MM.1S (cell line): ENCODE results near the gene ROR2.

Experiments used
- DNase-seq: peaks from one replicate; pipeline ENCODE4 v3.0.0-alpha.2; 2015
- H2AFZ ChIP-seq: fragments of 300-600 bp; sonication (generic); 2 replicates; pipeline ENCODE4 v1.6.0; 2016; ENCODE audit warnings: antibody characterized with exemption, low read length
- H3F3A ChIP-seq: fragments of 300-600 bp; sonication (generic); 2 replicates; pipeline ENCODE4 v1.6.1; 2016; ENCODE audit warnings: mild to moderate bottlenecking, antibody characterized with exemption, low read length, moderate library complexity, mixed read lengths; ENCODE audit not compliant: insufficient read depth
- H3K27ac ChIP-seq: fragments of 300-600 bp; sonication (generic); 2 replicates; pipeline ENCODE4 v1.5.1; 2016; ENCODE audit warnings: mild to moderate bottlenecking, low read length
- H3K27me3 ChIP-seq: fragments of 300-600 bp; sonication (generic); replicated peaks from 2 replicates; pipeline ENCODE4 v1.6.0; 2016; ENCODE audit warnings: low read length; ENCODE audit not compliant: insufficient read depth
- H3K36me3 ChIP-seq: fragments of 300-600 bp; sonication (generic); replicated peaks from 2 replicates; pipeline ENCODE4 v1.6.1; 2016; ENCODE audit warnings: mild to moderate bottlenecking, low read length, mixed read lengths; ENCODE audit not compliant: insufficient read depth
- H3K4me1 ChIP-seq: fragments of 300-600 bp; sonication (generic); 2 replicates; pipeline ENCODE4 v1.6.1; 2016; ENCODE audit warnings: low read length, mixed read lengths
- H3K4me2 ChIP-seq: fragments of 300-600 bp; sonication (generic); 2 replicates; pipeline ENCODE4 v1.6.0; 2016; ENCODE audit warnings: low read depth, low read length
- H3K4me3 ChIP-seq: fragments of 300-600 bp; sonication (generic); 2 replicates; pipeline ENCODE4 v1.5.1; 2016; ENCODE audit warnings: low read length, mixed read lengths
- H3K79me2 ChIP-seq: fragments of 300-600 bp; sonication (generic); 2 replicates; pipeline ENCODE4 v1.6.1; 2016; ENCODE audit warnings: mixed run types, low read length, mixed read lengths
- H3K9ac ChIP-seq: fragments of 300-600 bp; sonication (generic); 2 replicates; pipeline ENCODE4 v1.6.1; 2016; ENCODE audit warnings: low read length, mixed read lengths
- H3K9me2 ChIP-seq: fragments of 300-600 bp; sonication (generic); replicated peaks from 2 replicates; pipeline ENCODE4 v1.6.1; 2016; ENCODE audit warnings: mild to moderate bottlenecking, low read length, mixed read lengths; ENCODE audit not compliant: insufficient read depth
- H3K9me3 ChIP-seq: fragments of 300-600 bp; sonication (generic); replicated peaks from 2 replicates; pipeline ENCODE4 v1.6.1; 2016; ENCODE audit warnings: mild to moderate bottlenecking, low read length, mixed read lengths; ENCODE audit not compliant: insufficient read depth
- H4K20me1 ChIP-seq: fragments of 300-600 bp; sonication (generic); 2 replicates; pipeline ENCODE4 v1.6.1; 2016; ENCODE audit warnings: mild to moderate bottlenecking, low read length, moderate library complexity, mixed read lengths; ENCODE audit not compliant: insufficient read depth
- EZH2 ChIP-seq: fragments of 300-600 bp; sonication (generic); optimal IDR thresholded peaks from 2 replicates; pipeline ENCODE3; 2017; ENCODE audit warnings: low read depth, mild to moderate bottlenecking, antibody characterized with exemption, low read length, mixed read lengths
- EZH2phosphoT487 ChIP-seq: fragments of 300-600 bp; sonication (generic); IDR thresholded peaks from 2 replicates; pipeline ENCODE4 v1.6.1; 2018; ENCODE audit warnings: antibody characterized with exemption, low read length
- TF ChIP-seq, protein P1 (sequence below): fragments of 300-600 bp; sonication (generic); IDR thresholded peaks from 2 replicates; pipeline ENCODE4 v1.5.1; 2016; ENCODE audit warnings: antibody characterized with exemption, low read length, mixed read lengths

Gene ROR2

DNA sequence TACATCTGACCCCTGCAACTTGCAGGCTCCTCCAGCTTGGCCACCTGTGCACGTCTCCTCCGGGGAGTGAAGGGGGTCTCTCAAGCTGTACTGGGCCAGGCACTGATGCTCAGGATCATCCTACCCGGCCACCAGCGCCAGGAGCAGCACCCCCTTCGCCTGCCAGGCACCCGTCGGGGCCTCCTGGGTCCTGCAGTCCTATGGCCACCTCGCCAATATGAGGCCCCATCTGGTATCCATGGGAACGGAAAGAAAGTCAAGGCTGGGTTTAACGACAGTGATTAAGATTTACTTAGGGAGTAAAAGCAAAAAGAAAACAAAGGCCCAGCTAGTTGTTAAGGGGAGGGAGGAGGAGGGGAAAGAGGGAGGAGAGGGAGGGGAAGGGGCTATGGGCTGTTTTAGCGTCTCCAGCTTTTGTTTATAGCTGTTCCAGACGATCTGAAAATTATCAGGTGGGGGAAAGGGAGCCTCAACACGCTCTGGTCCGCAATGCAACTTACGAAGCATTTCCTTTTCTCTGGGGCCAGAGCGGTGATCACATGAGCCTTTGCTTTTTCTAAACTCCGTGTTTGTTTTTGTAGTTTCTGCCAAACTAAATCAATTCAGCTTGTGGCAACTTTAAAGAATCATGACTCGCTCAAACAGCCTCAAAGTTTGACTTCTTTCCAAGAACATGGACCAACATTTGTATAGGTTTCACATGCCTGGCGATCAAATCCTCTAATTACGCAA lies 132.4 kb downstream of the ROR2 start:
- H3K9ac ChIP-seq: no peak overlapping the region
- no peaks in the 10 kb centered on the region for H3K27me3 ChIP-seq
- no peaks in the 10 kb centered on the region for H3K4me1 ChIP-seq
- H4K20me1 ChIP-seq: no peaks in the 10 kb centered on the region
- no peaks in the 10 kb centered on the region for H3K9me3 ChIP-seq
- no peak for DNase-seq
- H3F3A ChIP-seq: no peaks in the 10 kb centered on the region
- no peak overlapping the region for H3K27ac ChIP-seq
- no peak overlapping the region for H3K4me3 ChIP-seq
- peaks cover 10% of the 10 kb centered on the region for H3K79me2 ChIP-seq
- no peak overlapping the region for H3K4me2 ChIP-seq
- no peak overlapping the region for H2AFZ ChIP-seq
- TF ChIP-seq, protein P1, sequence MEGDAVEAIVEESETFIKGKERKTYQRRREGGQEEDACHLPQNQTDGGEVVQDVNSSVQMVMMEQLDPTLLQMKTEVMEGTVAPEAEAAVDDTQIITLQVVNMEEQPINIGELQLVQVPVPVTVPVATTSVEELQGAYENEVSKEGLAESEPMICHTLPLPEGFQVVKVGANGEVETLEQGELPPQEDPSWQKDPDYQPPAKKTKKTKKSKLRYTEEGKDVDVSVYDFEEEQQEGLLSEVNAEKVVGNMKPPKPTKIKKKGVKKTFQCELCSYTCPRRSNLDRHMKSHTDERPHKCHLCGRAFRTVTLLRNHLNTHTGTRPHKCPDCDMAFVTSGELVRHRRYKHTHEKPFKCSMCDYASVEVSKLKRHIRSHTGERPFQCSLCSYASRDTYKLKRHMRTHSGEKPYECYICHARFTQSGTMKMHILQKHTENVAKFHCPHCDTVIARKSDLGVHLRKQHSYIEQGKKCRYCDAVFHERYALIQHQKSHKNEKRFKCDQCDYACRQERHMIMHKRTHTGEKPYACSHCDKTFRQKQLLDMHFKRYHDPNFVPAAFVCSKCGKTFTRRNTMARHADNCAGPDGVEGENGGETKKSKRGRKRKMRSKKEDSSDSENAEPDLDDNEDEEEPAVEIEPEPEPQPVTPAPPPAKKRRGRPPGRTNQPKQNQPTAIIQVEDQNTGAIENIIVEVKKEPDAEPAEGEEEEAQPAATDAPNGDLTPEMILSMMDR: no peak
- TF ChIP-seq EZH2phosphoT487: no peak
- TF ChIP-seq EZH2: no peak
- no peaks in the 10 kb centered on the region for H3K9me2 ChIP-seq
- H3K36me3 ChIP-seq: no peaks in the 10 kb centered on the region

DNA sequence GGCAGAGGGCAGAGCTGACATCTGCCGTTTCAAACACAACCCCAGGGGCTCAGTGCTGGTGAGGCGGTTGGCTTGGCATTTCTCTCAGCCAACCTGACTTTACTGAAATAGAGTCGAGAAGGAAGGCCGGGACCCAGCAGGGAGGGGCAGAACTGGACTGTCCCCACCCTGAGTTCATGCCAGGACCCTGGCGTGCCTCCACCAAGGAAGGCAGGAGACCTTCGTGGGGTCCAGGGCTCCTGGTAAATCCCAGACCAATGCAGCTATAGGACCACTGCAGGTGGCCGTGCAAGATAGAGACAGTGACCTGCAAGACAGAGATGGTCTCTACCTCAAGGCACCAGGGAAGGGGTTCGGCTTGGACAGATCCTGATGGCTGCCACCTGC lies 132.9 kb downstream of the ROR2 start:
- no peaks in the 10 kb centered on the region for H3K27me3 ChIP-seq
- H4K20me1 ChIP-seq: no peaks in the 10 kb centered on the region
- H3K79me2 ChIP-seq: peaks cover 10% of the 10 kb centered on the region
- H3K9ac ChIP-seq: no peak overlapping the region
- no peak overlapping the region for H3K4me2 ChIP-seq
- no peaks in the 10 kb centered on the region for H3K9me2 ChIP-seq
- H3K4me1 ChIP-seq: no peaks in the 10 kb centered on the region
- H3K9me3 ChIP-seq: no peaks in the 10 kb centered on the region
- H3K4me3 ChIP-seq: no peak overlapping the region
- H2AFZ ChIP-seq: no peak overlapping the region
- no peaks in the 10 kb centered on the region for H3F3A ChIP-seq
- H3K27ac ChIP-seq: no peak overlapping the region
- TF ChIP-seq EZH2 (no peak), EZH2phosphoT487 (no peak)
- TF ChIP-seq, protein P1: no peak
- DNase-seq: no peak
- H3K36me3 ChIP-seq: no peaks in the 10 kb centered on the region

DNA sequence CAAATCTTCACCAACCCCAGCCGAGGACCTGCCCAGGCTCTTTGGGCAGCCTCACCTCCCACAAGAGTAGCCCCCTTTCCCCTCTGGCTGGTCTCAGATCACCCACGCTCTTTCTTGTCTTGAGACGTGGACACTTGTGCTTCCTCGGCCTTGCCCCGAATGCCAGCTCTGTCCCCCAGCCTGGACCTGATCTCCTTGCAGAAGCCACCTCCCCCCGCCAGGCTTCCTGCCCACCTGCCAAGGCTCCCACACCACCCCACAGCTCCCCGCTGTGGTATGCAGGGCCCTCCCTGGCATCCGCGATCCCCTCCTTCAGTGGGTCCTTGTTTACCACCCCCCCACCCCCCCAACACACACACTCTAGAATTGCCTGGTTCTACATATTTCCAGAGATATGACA lies 133.7 kb downstream of the ROR2 start:
- H3F3A ChIP-seq: no peaks in the 10 kb centered on the region
- H3K9me3 ChIP-seq: no peaks in the 10 kb centered on the region
- H3K27ac ChIP-seq: no peak overlapping the region
- no peak overlapping the region for H3K4me3 ChIP-seq
- TF ChIP-seq EZH2phosphoT487 (no peak), EZH2 (no peak)
- TF ChIP-seq, protein P1: no peak
- no peaks in the 10 kb centered on the region for H3K4me1 ChIP-seq
- H3K36me3 ChIP-seq: no peaks in the 10 kb centered on the region
- no peaks in the 10 kb centered on the region for H4K20me1 ChIP-seq
- H3K4me2 ChIP-seq: no peak overlapping the region
- H2AFZ ChIP-seq: no peak overlapping the region
- H3K9ac ChIP-seq: no peak overlapping the region
- no peaks in the 10 kb centered on the region for H3K27me3 ChIP-seq
- no peaks in the 10 kb centered on the region for H3K9me2 ChIP-seq
- DNase-seq: no peak
- peaks cover 7% of the 10 kb centered on the region; the same call in 1 of the 2 replicates for H3K79me2 ChIP-seq
